Muscle of arm (tissue), 12 donors: Measurements from ENCODE around the gene ISG20L2. TPM values are rescaled to one million over a fixed set of nuclear protein-coding genes. Genes with fewer than 3 reads are reported as not detected.

Experiments
- DNase-seq: peaks from one replicate; pipeline ENCODE4 v3.0.0-alpha.2; 2013
- polyA plus RNA-seq, 12 donors: library from polyadenylated mRNA; unstranded; fragments of 120-200 nt; gene quantifications; one replicate each; pipeline ENCODE4 v1.2.1, GENCODE V29; 2013; ENCODE audit not compliant: insufficient read length in 12 of 12

Gene ISG20L2
- polyA plus RNA-seq, 12 donors = 21.7 to 44.6 (median 27.8) TPM; not detected in 1

- no peak for DNase-seq
Observed at GRCh38 chr1:156709757-156710489, 18.6 kb downstream of the ISG20L2 start.

- DNase-seq = no peak
Observed at GRCh38 chr1:156709031-156709430, 19.5 kb downstream of the ISG20L2 start.

- DNase-seq = no peak
Observed at GRCh38 chr1:156708218-156708661, 20.3 kb downstream of the ISG20L2 start.

- DNase-seq = peak; percentile 80
Observed at GRCh38 chr1:156707417-156708217, 20.9 kb downstream of the ISG20L2 start.

- peak; percentile 93 for DNase-seq
Observed at GRCh38 chr1:156706657-156707416, 21.7 kb downstream of the ISG20L2 start.

GRCh38 chr1:156705918-156706656 is 22.5 kb downstream of the ISG20L2 start:
- peak; percentile 91 for DNase-seq

- peak; percentile 83 for DNase-seq
Observed at GRCh38 chr1:156705321-156705917, 23.1 kb downstream of the ISG20L2 start, which contains the start of gene CRABP2. Gene CRABP2, minus strand, starts transcription at chr1:156705583. Its CDS starts 137 bp downstream, at chr1:156705446.

- DNase-seq = no peak
Observed at GRCh38 chr1:156704930-156705320, 23.6 kb downstream of the ISG20L2 start.

- no peak for DNase-seq
Observed at GRCh38 chr1:156704166-156704711, 24.3 kb downstream of the ISG20L2 start.

- DNase-seq = no peak
Observed at GRCh38 chr1:156703741-156704140, 24.8 kb downstream of the ISG20L2 start.

GRCh38 chr1:156703336-156703735 is 25.2 kb downstream of the ISG20L2 start:
- no peak for DNase-seq

GRCh38 chr1:156700736-156701531 is 27.6 kb downstream of the ISG20L2 start:
- no peak for DNase-seq

GRCh38 chr1:156698995-156699394 is 29.6 kb downstream of the ISG20L2 start:
- no peak for DNase-seq

- no peak for DNase-seq
Observed at GRCh38 chr1:156697481-156697880, 31.1 kb downstream of the ISG20L2 start.

- no peak for DNase-seq
Observed at GRCh38 chr1:156696755-156697154, 31.8 kb downstream of the ISG20L2 start.

- no peak for DNase-seq
Observed at GRCh38 chr1:156694690-156694962, 33.9 kb downstream of the ISG20L2 start.

GRCh38 chr1:156693848-156694689 is 34.5 kb downstream of the ISG20L2 start:
- no peak for DNase-seq

- no peak for DNase-seq
Observed at GRCh38 chr1:156692925-156693847, 35.4 kb downstream of the ISG20L2 start.
